K562 (cell line): Measurements from ENCODE around the gene CDK4. TPM values are rescaled to one million over a fixed set of nuclear protein-coding genes. Genes with fewer than 3 reads are reported as not detected.

Source experiments
- BCOR ChIP-seq: fragments of 450-650 bp; IDR thresholded peaks from 2 replicates; pipeline ENCODE4 v1.6.1; 2016
- FOXM1 ChIP-seq, 2 experiments: fragments of 450-650 bp in 1 of 2; sonication (generic) in 1 of 2; formaldehyde crosslinking in 1 of 2; IDR thresholded peaks; 2 replicates each; pipeline versions ENCODE4 v1.6.1 to v1.9.0; 2017 to 2022; ENCODE audit warnings: low read depth in 2 of 2, mild to moderate bottlenecking in 2 of 2, missing genetic modification reagents in 1 of 2, moderate library complexity in 1 of 2
- KDM1A ChIP-seq, 2 experiments: fragments of 450-650 bp; IDR thresholded peaks; 2 replicates each; pipeline ENCODE4 v1.6.1; 2016; ENCODE audit warnings: mild to moderate bottlenecking in 2 of 2
- MITF ChIP-seq: IDR thresholded peaks from 2 replicates; pipeline ENCODE4 v1.6.1; 2014; ENCODE audit warnings: antibody characterized with exemption
- MYBL2 ChIP-seq, 2 experiments: fragments of 450-650 bp in 1 of 2; sonication (generic) in 1 of 2; formaldehyde crosslinking in 1 of 2; IDR thresholded peaks; 2 replicates each; pipeline versions ENCODE4 v1.6.1 to v1.8.1; 2017 to 2022; ENCODE audit warnings: borderline replicate concordance in 1 of 2, inconsistent platforms in 1 of 2, low read depth in 1 of 2, mild to moderate bottlenecking in 1 of 2, missing genetic modification reagents in 1 of 2, moderate library complexity in 1 of 2
- NFE2 ChIP-seq: IDR thresholded peaks from 2 replicates; pipeline ENCODE4 v1.6.1; 2014; ENCODE audit warnings: antibody characterized with exemption, low read depth
- SAFB ChIP-seq: fragments of 200-400 bp; formaldehyde crosslinking; IDR thresholded peaks from 2 replicates; pipeline ENCODE4 v1.6.1; 2017; ENCODE audit warnings: low read depth, low read length, borderline replicate concordance
- TCF7L2 ChIP-seq: fragments of 150-350 bp; IDR thresholded peaks from 2 replicates; pipeline ENCODE4 v1.6.1; 2016; ENCODE audit warnings: low read depth, mild to moderate bottlenecking, low read length, moderate library complexity
- XRCC4 ChIP-seq: IDR thresholded peaks from one replicate; pipeline ENCODE4 v1.6.1; 2011; ENCODE audit not compliant: insufficient read depth, insufficient read length; ENCODE audit errors: extremely low read depth
- ZNF274 ChIP-seq: IDR thresholded peaks from 2 replicates; pipeline ENCODE4 v1.6.1; 2011; ENCODE audit warnings: low read depth, mild to moderate bottlenecking, low read length, moderate library complexity, borderline replicate concordance
- ZNF780A ChIP-seq: fragments of 250-450 bp; sonication (Bioruptor Pico); IDR thresholded peaks from 2 replicates; pipeline ENCODE4 v1.5.0; 2021; ENCODE audit warnings: mild to moderate bottlenecking
- polyA plus RNA-seq, 8 experiments: library from polyadenylated mRNA; depleted of rRNA in 4 of 8; stranded (reverse) in 5 of 8; unstranded in 3 of 8; fragments of >200 nt; fragmentation: Nextera tagmentation in 2 of 8; fragmentation: Illumina TruSeq in 1 of 8; extraction: Ambion mirVana in 2 of 8; extraction: Trizol in 1 of 8; gene quantifications; 2 replicates each; pipeline versions ENCODE4 v1.2.1 to v1.2.3, GENCODE V29; 2011 to 2014; ENCODE audit warnings: inconsistent platforms in 1 of 8, missing spikeins in 1 of 8
- total RNA-seq, 7 experiments: library from RNA; depleted of rRNA in 6 of 7; stranded (reverse); fragments of >200 nt in 6 of 7; fragmentation: Illumina TruSeq in 2 of 7; extraction: Trizol in 2 of 7; gene quantifications; 2 replicates each; pipeline versions ENCODE4 v1.2.1 to v1.2.3, GENCODE V29; 2011 to 2021; ENCODE audit warnings: low replicate concordance in 1 of 7

Gene CDK4
- total and polyA plus RNA-seq, 9 of the 15 experiments (the other 6 are each of a cell fraction or from before 2014, with no cell fraction given): 37.8 to 436 (median 238) TPM

- TF ChIP-seq MITF (no peak), NFE2 (0 out of 2 replicates have a peak, but pooled peaks have one; percentile 13), MYBL2 (IDR thresholded peaks at IDR 0.05; ENCODE audit: low read depth) (no peak), MYBL2 (CRISPR knock-in tag; IDR thresholded peaks at IDR 0.05; ENCODE audit: borderline replicate concordance) (no peak), ZNF274 (no peak), SAFB (0 out of 2 replicates have a peak, but pooled peaks have one; percentile 39), BCOR (0 out of 2 replicates have a peak, but pooled peaks have one; percentile 27), TCF7L2 (no peak), ZNF780A (CRISPR knock-in tag) (no peak), XRCC4 (no peak), KDM1A (IDR thresholded peaks at IDR 0.05) (peak in 1 of 2 experiments; percentile 25; a peak in 1 of 4 replicates), FOXM1 (IDR thresholded peaks at IDR 0.05; ENCODE audit: low read depth) (no peak), FOXM1 (CRISPR knock-in tag; IDR thresholded peaks at IDR 0.05; ENCODE audit: low read depth) (no peak)
Observed at GRCh38 chr12:57736741-57737466, 15.2 kb downstream of the CDK4 start (continued).
